Progenitor cell of endocrine pancreas (in vitro differentiated cells): ENCODE data around the gene CLDN1. TPM values are rescaled to one million over a fixed set of nuclear protein-coding genes. Genes with fewer than 3 reads are reported as not detected.
"Not testable (repeated sequence)": the region's sequence is repeated elsewhere in the genome, so short reads cannot be mapped to it uniquely, and the experiment has no call there.

ENCODE experiments used
- DNase-seq: peaks from one replicate; pipeline ENCODE4 v3.0.0; 2021; ENCODE audit warnings: low spot score; ENCODE audit not compliant: unreplicated experiment
- H3K27ac Mint-ChIP-seq: 2 replicates; pipeline ENCODE4 v1.8.0; 2021; ENCODE audit warnings: mild to moderate bottlenecking, moderate library complexity, mixed read lengths
- H3K27me3 Mint-ChIP-seq: 2 replicates; pipeline ENCODE4 v1.8.0; 2021; ENCODE audit warnings: mixed read lengths
- H3K36me3 Mint-ChIP-seq: 2 replicates; pipeline ENCODE4 v1.8.0; 2022; ENCODE audit warnings: mixed read lengths; ENCODE audit not compliant: insufficient read depth
- H3K4me1 Mint-ChIP-seq: 2 replicates; pipeline ENCODE4 v1.8.0; 2021; ENCODE audit warnings: low read depth, mixed read lengths
- H3K4me3 Mint-ChIP-seq: 2 replicates; pipeline ENCODE4 v1.8.0; 2021; ENCODE audit warnings: low read depth, mild to moderate bottlenecking, moderate library complexity, mixed read lengths
- H3K9me3 Mint-ChIP-seq: 2 replicates; pipeline ENCODE4 v1.8.0; 2021; ENCODE audit warnings: low read depth, mixed read lengths
- CTCF ChIP-seq: fragments of 200-600 bp; sonication (generic); IDR thresholded peaks from one replicate; pipeline ENCODE4 v1.5.0; 2021; ENCODE audit warnings: antibody characterized with exemption, mild to moderate bottlenecking; ENCODE audit not compliant: unreplicated experiment
- total RNA-seq: library from RNA; stranded (reverse); gene quantifications from 2 replicates; pipeline ENCODE4 v1.2.1, GENCODE V29; 2021

The CLDN1 gene
- total RNA-seq, 1 donor from 2014 or later: 38.0 TPM

GRCh38 chr3:190272747-190273146 lies 49.5 kb downstream of the CLDN1 start:
- no peak for TF ChIP-seq CTCF
- no peaks in the 10 kb centered on the region for H3K9me3 Mint-ChIP-seq
- no peaks in the 10 kb centered on the region for H3K36me3 Mint-ChIP-seq
- no peaks in the 10 kb centered on the region for H3K4me1 Mint-ChIP-seq
- no peak overlapping the region for H3K4me3 Mint-ChIP-seq
- H3K27me3 Mint-ChIP-seq: peaks cover 4% of the 10 kb centered on the region
- DNase-seq: no peak
- H3K27ac Mint-ChIP-seq: no peak overlapping the region

- no peaks in the 10 kb centered on the region for H3K9me3 Mint-ChIP-seq
- no peak overlapping the region for H3K27ac Mint-ChIP-seq
- DNase-seq: no peak
- no peaks in the 10 kb centered on the region for H3K4me1 Mint-ChIP-seq
- no peaks in the 10 kb centered on the region for H3K36me3 Mint-ChIP-seq
- H3K27me3 Mint-ChIP-seq: no peaks in the 10 kb centered on the region
- no peak for TF ChIP-seq CTCF
- no peak overlapping the region for H3K4me3 Mint-ChIP-seq
Observed at GRCh38 chr3:190269101-190269500, 53.1 kb downstream of the CLDN1 start.

- not testable (repeated sequence) for H3K27me3 Mint-ChIP-seq, H3K4me1 Mint-ChIP-seq, H3K9me3 Mint-ChIP-seq, H3K4me3 Mint-ChIP-seq, H3K36me3 Mint-ChIP-seq, H3K27ac Mint-ChIP-seq, DNase-seq
Observed at GRCh38 chr3:190267464-190267863, 54.8 kb downstream of the CLDN1 start.

DNA sequence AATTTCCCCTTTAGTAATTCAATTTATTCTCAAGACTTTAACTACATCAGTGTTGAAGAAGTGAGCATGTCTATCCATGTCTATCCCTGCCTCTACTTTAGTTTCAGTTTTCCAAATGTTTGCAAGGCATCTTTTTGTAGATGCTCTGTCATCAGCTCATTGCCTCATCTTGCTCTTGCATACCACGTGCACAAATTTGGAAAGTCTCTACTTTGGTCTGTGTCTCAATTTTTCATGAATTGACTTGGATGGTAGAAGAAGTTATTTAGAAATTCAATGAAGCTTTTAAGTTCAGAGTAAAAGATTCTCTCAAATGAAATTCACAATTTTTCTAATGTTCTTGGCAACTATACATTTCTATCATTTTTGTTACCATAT lies 55.3 kb downstream of the CLDN1 start:
- H3K4me1 Mint-ChIP-seq: no peaks in the 10 kb centered on the region
- no peak for DNase-seq
- H3K27me3 Mint-ChIP-seq: no peaks in the 10 kb centered on the region
- no peak overlapping the region for H3K4me3 Mint-ChIP-seq
- no peaks in the 10 kb centered on the region for H3K9me3 Mint-ChIP-seq
- no peak overlapping the region for H3K27ac Mint-ChIP-seq
- no peaks in the 10 kb centered on the region for H3K36me3 Mint-ChIP-seq
- TF ChIP-seq CTCF: no peak

- Mint-ChIP-seq H3K4me1 (no peaks in the 10 kb centered on the region), H3K4me3 (no peak overlapping the region), H3K36me3 (no peaks in the 10 kb centered on the region), H3K9me3 (no peaks in the 10 kb centered on the region), H3K27ac (no peak overlapping the region), H3K27me3 (no peaks in the 10 kb centered on the region)
- no peak for TF ChIP-seq CTCF
- no peak for DNase-seq
Observed at GRCh38 chr3:190266265-190266912, 55.9 kb downstream of the CLDN1 start.

GRCh38 chr3:190265796-190266195 lies 56.5 kb downstream of the CLDN1 start:
- Mint-ChIP-seq H3K27ac (no peak overlapping the region), H3K4me1 (no peaks in the 10 kb centered on the region), H3K9me3 (no peaks in the 10 kb centered on the region), H3K27me3 (no peaks in the 10 kb centered on the region), H3K36me3 (no peaks in the 10 kb centered on the region), H3K4me3 (no peak overlapping the region)
- no peak for DNase-seq
- TF ChIP-seq CTCF: no peak
